Progenitor cell of endocrine pancreas (in vitro differentiated cells): ENCODE data around the gene ARMC6. TPM values are rescaled to one million over a fixed set of nuclear protein-coding genes. Genes with fewer than 3 reads are reported as not detected.
"Not testable (repeated sequence)": the region's sequence is repeated elsewhere in the genome, so short reads cannot be mapped to it uniquely, and the experiment has no call there.

Experiments used
- DNase-seq: peaks from one replicate; pipeline ENCODE4 v3.0.0; 2021; ENCODE audit warnings: low spot score; ENCODE audit not compliant: unreplicated experiment
- H3K27ac Mint-ChIP-seq: 2 replicates; pipeline ENCODE4 v1.8.0; 2021; ENCODE audit warnings: mild to moderate bottlenecking, moderate library complexity, mixed read lengths
- H3K27me3 Mint-ChIP-seq: 2 replicates; pipeline ENCODE4 v1.8.0; 2021; ENCODE audit warnings: mixed read lengths
- H3K36me3 Mint-ChIP-seq: 2 replicates; pipeline ENCODE4 v1.8.0; 2022; ENCODE audit warnings: mixed read lengths; ENCODE audit not compliant: insufficient read depth
- H3K4me1 Mint-ChIP-seq: 2 replicates; pipeline ENCODE4 v1.8.0; 2021; ENCODE audit warnings: low read depth, mixed read lengths
- H3K4me3 Mint-ChIP-seq: 2 replicates; pipeline ENCODE4 v1.8.0; 2021; ENCODE audit warnings: low read depth, mild to moderate bottlenecking, moderate library complexity, mixed read lengths
- H3K9me3 Mint-ChIP-seq: 2 replicates; pipeline ENCODE4 v1.8.0; 2021; ENCODE audit warnings: low read depth, mixed read lengths
- CTCF ChIP-seq: fragments of 200-600 bp; sonication (generic); IDR thresholded peaks from one replicate; pipeline ENCODE4 v1.5.0; 2021; ENCODE audit warnings: antibody characterized with exemption, mild to moderate bottlenecking; ENCODE audit not compliant: unreplicated experiment
- total RNA-seq: library from RNA; stranded (reverse); gene quantifications from 2 replicates; pipeline ENCODE4 v1.2.1, GENCODE V29; 2021

The ARMC6 gene
- total RNA-seq, 1 donor from 2014 or later: 33.5 TPM

GRCh38 chr19:19105365-19106055 lies 72.1 kb downstream of the ARMC6 start:
- peak; percentile 42 for DNase-seq
- no peak for TF ChIP-seq CTCF
- H3K27me3 Mint-ChIP-seq: peaks cover 9% of the 10 kb centered on the region
- peak overlapping the region; percentile 76 for H3K4me3 Mint-ChIP-seq
- peaks cover 8% of the 10 kb centered on the region for H3K4me1 Mint-ChIP-seq
- peak overlapping the region; percentile 96 for H3K27ac Mint-ChIP-seq
- no peaks in the 10 kb centered on the region for H3K9me3 Mint-ChIP-seq
- peaks cover 4% of the 10 kb centered on the region for H3K36me3 Mint-ChIP-seq

GRCh38 chr19:19106056-19106551 lies 72.7 kb downstream of the ARMC6 start:
- H3K9me3 Mint-ChIP-seq: no peaks in the 10 kb centered on the region
- peak overlapping the region; percentile 96 for H3K27ac Mint-ChIP-seq
- H3K4me3 Mint-ChIP-seq: peak overlapping the region; percentile 76
- peaks cover 2% of the 10 kb centered on the region for H3K36me3 Mint-ChIP-seq
- H3K27me3 Mint-ChIP-seq: peaks cover 9% of the 10 kb centered on the region
- TF ChIP-seq CTCF: no peak
- H3K4me1 Mint-ChIP-seq: peaks cover 8% of the 10 kb centered on the region
- no peak for DNase-seq

GRCh38 chr19:19106938-19107337 lies 73.5 kb downstream of the ARMC6 start:
- not testable (repeated sequence) for H3K27ac Mint-ChIP-seq, H3K9me3 Mint-ChIP-seq, H3K4me1 Mint-ChIP-seq, H3K4me3 Mint-ChIP-seq, H3K36me3 Mint-ChIP-seq, DNase-seq
- H3K27me3 Mint-ChIP-seq: peaks cover 14% of the 10 kb centered on the region

GRCh38 chr19:19107654-19108053 lies 74.3 kb downstream of the ARMC6 start:
- Mint-ChIP-seq H3K4me3 (no peak overlapping the region), H3K27me3 (peaks cover 18% of the 10 kb centered on the region), H3K27ac (no peak overlapping the region), H3K4me1 (peaks cover 8% of the 10 kb centered on the region), H3K9me3 (no peaks in the 10 kb centered on the region), H3K36me3 (peaks cover 2% of the 10 kb centered on the region)
- no peak for TF ChIP-seq CTCF
- no peak for DNase-seq

Other genes with a start within 250 kb of the ARMC6 start
- gene COMP, start 242.3 kb upstream of the ARMC6 start, total RNA-seq: 0.13 and 0.24 TPM in 2 replicates
- 87.1 and 90.9 TPM in 2 replicates for gene UPF1, start 201.6 kb upstream of the ARMC6 start, total RNA-seq
- 20.1 and 20.9 TPM in 2 replicates for gene CERS1, start 137.4 kb upstream of the ARMC6 start, total RNA-seq
- gene COPE, start 114.2 kb upstream of the ARMC6 start, total RNA-seq: 189 and 192 TPM in 2 replicates
- 44.4 and 44.7 TPM in 2 replicates for gene DDX49, start 113.9 kb upstream of the ARMC6 start, total RNA-seq
- 64.5 and 69.4 TPM in 2 replicates for gene HOMER3, start 92.4 kb upstream of the ARMC6 start, total RNA-seq
- gene SUGP2, start 86 bp upstream of the ARMC6 start, total RNA-seq: 153 and 154 TPM in 2 replicates
- gene SLC25A42, start 30.4 kb downstream of the ARMC6 start, total RNA-seq: 10.5 and 10.7 TPM in 2 replicates
- gene TMEM161A, start 104.9 kb downstream of the ARMC6 start, total RNA-seq: 38.8 and 42.3 TPM in 2 replicates
- 4.2 and 4.4 TPM in 2 replicates for gene MEF2B, start 136.7 kb downstream of the ARMC6 start, total RNA-seq
- 28.9 and 33.9 TPM in 2 replicates for gene BORCS8, start 158.5 kb downstream of the ARMC6 start, total RNA-seq
- 134 and 135 TPM in 2 replicates for gene RFXANK, start 158.7 kb downstream of the ARMC6 start, total RNA-seq
- 10.6 and 12.2 TPM in 2 replicates for gene NR2C2AP, start 169.8 kb downstream of the ARMC6 start, total RNA-seq
- 0.17 and 0.36 TPM in 2 replicates for gene NCAN, start 178.4 kb downstream of the ARMC6 start, total RNA-seq
- 4.9 and 7.6 TPM in 2 replicates for gene TM6SF2, start 239.7 kb downstream of the ARMC6 start, total RNA-seq